ENCODE data around the gene DAPK1. TPM values are rescaled to one million over a fixed set of nuclear protein-coding genes. Genes with fewer than 3 reads are reported as not detected.

DAPK1 gene
- polyA plus RNA-seq, 2 of the 4 experiments (the other 2 are of a cell fraction) = 55.2 to 67.2 TPM

- ATAC-seq = no peak
- H3K4me2 ChIP-seq = no peak overlapping the region
- H3K4me3 ChIP-seq = no peak overlapping the region
- TF ChIP-seq PHF8 (IDR thresholded peaks at IDR 0.05; ENCODE audit: borderline replicate concordance, low read depth) (no peak), KDM5A (IDR thresholded peaks at IDR 0.05) (no peak), ELK1 (IDR thresholded peaks at IDR 0.05; ENCODE audit: low read depth, low read length) (no peak), TFCP2L1 (CRISPR knock-in tag; IDR thresholded peaks at IDR 0.05) (no peak), KDM1A (IDR thresholded peaks at IDR 0.05; ENCODE audit: low read depth) (no peak), EHF (CRISPR knock-in tag; IDR thresholded peaks at IDR 0.05) (no peak), ZSCAN20 (CRISPR knock-in tag; IDR thresholded peaks at IDR 0.05) (no peak), BCL3 (IDR thresholded peaks at IDR 0.05) (no peak), CHD4 (IDR thresholded peaks at IDR 0.05; ENCODE audit: borderline replicate concordance) (no peak), NPAS2 (CRISPR knock-in tag; IDR thresholded peaks at IDR 0.05; ENCODE audit: borderline replicate concordance) (no peak), E2F6 (IDR thresholded peaks at IDR 0.05; ENCODE audit: borderline replicate concordance, low read depth) (no peak), HMGXB4 (CRISPR knock-in tag; IDR thresholded peaks at IDR 0.05; ENCODE audit: borderline replicate concordance) (no peak), MYC (IDR thresholded peaks at IDR 0.05; ENCODE audit: borderline replicate concordance, low read length) (no peak), REST (IDR thresholded peaks at IDR 0.05) (no peak), PBX3 (IDR thresholded peaks at IDR 0.05) (no peak)
- no peak for DNase-seq (ENCODE audit: low read depth in 1 of 2, low spot score in 1 of 2)
- 86% methylated on average over 6 of the region's 6 CpGs for WGBS (ENCODE audit: missing lambda C conversion rate)
- H3K27ac ChIP-seq = peak overlapping the region; percentile 39 to 79; a peak in 5 of 6 replicates
- no peaks in the 10 kb centered on the region for H3K9me3 ChIP-seq
- ChIA-PET POLR2A (interaction anchor here (2.1 kb wide), 1 partner anchor 9 kb away, joined by 6 read pairs; no protein-coding TSS in a partner anchor), CTCF (interaction anchor here (0.5 to 4.0 kb wide), 4 partner anchors 20 to 323 kb away, joined by 3 to 13 read pairs (median 3); partner anchors contain the start of gene CTSL)
- no peak for FAIRE-seq
- peaks cover 28% of the 10 kb centered on the region for H3K4me1 ChIP-seq
Observed at GRCh38 chr9:87704342-87704741, 206.7 kb downstream of the DAPK1 start.

All from A549 (cell line).